GM18511 (cell line): ENCODE results near the gene NELFE.
"Not testable (repeated sequence)": the region's sequence is repeated elsewhere in the genome, so short reads cannot be mapped to it uniquely, and the experiment has no call there.

Source experiments
- ATAC-seq: cut with Tn5 transposase; IDR thresholded peaks from one replicate; pipeline ENCODE4 v1.9.1; 2021; ENCODE audit warnings: mild to moderate bottlenecking, moderate library complexity; ENCODE audit not compliant: unreplicated experiment

The NELFE gene

DNA sequence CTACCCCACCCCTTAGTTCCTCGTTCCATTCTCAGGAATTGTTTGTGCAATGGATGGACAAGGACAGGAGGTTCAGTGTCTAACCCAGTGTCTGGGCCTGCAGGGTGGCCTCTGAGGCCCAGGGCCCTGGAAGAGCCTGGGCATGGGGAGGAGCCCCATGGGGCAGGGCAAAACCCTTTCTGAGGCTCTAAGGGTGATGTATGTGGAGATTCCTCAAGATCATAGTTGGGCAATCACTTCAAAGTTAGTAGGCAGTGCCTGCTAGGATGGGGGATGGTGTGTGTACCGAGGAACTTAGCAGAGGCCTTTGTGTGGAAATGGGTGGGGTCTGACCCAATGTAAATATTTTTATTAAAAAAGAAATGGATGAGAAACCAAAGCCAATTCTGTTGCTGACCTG lies 38.0 kb downstream of the NELFE start:
- no peak for ATAC-seq

DNA sequence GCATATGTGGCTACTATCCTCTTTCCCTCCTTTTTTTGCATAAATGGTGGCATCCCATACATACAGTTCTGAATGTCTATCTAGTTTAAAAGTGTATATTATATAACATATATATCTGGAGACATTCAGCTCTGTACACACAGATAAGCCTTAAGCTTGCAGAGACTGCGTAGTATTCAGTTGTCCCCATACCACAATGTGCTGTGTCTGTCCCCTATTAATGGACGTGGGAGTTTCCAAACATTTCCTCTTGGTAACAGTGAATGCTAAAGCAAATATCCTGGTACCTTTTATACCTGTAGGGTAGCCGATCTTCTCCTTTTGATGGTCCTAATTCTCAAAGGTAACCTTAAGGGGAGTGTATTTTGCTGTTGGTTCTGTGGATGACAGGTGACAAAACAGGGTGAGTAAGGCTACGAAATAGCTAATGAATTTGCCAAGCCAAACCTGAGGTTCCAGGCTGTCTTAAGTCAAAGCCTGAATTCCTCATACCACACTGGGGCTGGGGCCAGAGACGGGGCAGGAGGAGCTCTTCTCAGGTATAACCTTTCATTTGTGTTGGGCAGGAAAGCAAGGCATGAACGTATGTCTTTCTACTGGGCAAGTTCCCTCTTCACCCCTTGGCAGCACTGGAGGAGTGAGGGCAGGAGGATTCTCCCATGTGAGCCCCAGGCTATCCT lies 39.0 kb downstream of the NELFE start:
- ATAC-seq = no peak

DNA sequence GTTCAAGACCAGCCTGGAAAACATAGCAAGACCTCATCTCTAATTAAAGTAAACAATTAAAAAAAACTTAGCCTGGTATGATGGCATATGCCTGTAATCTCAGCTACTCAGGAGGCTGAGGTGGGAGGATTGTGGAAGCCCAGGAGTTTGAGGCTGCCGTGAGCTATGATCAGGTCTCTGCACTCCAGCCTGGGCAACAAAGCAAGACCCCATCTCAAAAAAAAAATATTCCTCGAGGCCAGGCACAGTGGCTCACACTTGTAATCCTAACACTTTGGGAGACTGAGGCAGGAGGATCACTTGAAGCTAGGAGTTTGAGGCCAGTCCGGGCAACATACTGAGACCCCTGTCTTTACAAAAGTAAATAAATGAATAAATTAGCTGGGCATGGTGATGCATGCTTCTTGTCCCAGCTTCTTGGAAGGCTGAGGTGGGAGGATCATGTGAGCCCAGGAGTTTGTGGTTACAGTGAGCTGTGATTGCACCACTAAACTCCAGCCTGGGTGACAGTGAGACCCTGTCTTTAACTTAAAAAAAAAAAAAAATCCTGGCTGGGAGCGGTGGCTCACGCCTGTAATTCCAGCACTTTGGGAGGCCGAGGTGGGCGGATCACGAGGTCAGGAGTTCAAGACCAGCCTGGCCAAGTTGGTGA lies 40.6 kb downstream of the NELFE start:
- ATAC-seq = no peak

DNA sequence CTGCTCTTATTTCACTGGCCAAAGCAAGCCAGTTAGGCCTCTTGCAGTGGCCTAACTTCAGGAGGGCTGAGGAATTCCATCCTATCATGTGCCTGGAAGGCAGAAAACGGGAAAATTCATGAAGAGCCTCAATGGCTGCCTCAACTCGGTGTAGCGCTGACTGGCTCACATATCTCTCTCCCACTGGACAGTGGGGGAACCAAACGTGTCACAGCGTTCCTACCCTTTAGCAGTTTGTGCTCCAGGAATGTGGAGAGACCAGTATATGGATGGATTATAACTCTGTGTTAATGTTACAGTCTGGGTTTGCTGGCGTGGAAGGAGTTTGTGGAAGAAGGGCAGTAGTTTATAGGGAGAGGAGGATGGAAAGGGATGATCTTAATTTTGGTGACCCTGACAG lies 43.0 kb downstream of the NELFE start:
- ATAC-seq = no peak

DNA sequence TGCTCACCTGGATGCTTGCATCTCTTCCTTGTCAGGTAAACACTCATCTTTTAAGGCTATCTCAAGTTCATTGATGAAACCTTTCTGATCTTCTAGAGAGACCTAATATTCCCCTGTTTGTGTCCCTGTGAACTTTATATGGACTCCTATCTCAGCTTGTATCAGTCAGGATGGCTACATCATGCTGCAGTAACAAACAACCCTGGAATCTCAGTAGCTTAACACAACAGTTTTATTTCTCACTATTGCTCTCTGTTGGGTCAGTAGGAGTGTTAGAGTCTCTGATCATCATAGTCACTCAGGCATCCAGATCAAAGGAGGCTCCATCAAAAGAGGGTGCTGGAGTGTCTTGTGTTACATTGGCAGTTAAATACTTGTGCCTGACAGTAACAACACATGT lies 43.4 kb downstream of the NELFE start:
- ATAC-seq = no peak

DNA sequence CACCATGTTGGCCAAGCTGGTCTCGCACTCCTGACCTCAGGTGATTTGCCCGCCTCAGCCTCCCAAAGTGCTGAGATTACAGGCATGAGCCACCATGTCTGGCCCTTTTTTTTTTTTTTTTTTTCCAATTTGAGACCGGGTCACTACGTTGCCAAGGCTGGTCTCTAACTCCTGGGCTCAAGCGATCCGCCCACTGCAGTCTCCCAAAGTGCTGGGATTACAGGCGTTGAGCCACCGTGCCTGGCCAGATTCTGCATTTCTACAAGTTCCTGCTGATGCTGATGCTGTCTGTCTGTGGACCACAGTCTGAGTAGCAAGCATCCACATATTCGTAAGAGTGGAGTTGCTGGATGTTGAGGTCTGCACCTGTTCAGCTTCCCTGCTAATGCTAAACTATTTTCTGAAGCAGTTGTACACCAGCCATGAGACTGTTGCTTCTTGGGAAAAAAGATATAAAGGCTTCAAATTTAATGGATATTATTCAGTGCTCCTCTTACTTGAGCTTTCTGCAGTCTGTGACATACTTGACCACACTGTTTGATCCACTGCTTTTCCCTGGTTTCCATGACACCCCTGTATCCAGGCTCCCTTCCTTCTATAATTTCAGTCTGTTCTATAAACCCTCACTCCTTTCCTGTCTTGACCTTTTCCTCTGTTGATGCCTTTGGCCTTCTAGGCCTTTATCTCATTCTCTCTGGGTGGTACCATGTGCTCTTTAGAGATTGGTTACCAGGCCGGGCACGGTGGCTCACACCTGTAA lies 46.8 kb downstream of the NELFE start:
- no peak for ATAC-seq

DNA sequence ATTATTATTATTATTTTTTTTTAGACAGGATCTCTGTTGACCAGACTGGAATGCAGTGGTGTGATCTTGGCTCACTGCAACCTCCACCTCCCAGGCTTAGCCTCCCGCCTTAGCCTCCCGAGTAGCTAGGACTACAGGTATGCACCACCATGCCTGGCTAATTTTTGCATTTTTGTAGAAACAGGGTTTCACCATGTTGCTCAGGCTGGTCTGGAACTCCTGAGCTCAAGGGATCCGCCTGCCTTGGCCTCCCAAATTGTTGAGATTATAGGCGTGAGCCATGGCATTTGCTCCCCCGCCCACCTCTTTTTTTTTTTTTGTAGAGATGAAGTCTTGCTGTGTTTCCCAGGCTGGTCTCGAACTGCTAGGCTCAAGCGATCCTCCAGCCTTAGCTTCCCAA lies 49.5 kb downstream of the NELFE start:
- not testable (repeated sequence) for ATAC-seq

DNA sequence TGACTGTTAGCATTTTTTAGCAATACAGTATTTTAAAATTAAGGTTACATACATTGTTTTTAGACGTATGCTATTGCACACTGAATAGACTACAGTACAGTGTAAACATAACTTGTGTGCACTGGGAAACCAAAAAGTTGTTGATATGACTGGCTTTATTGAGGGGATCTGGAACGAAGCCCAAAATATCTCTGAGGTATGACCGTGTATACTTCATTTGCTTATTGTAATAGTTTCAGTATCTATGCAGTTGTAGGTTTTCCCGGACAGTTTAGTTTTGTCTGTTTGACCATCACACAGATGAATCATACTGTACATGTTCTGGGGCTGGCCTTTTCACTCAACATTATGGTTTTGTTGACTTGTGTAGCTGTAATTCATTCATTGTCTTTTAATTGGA lies 50.0 kb downstream of the NELFE start:
- peak; percentile 80 for ATAC-seq

DNA sequence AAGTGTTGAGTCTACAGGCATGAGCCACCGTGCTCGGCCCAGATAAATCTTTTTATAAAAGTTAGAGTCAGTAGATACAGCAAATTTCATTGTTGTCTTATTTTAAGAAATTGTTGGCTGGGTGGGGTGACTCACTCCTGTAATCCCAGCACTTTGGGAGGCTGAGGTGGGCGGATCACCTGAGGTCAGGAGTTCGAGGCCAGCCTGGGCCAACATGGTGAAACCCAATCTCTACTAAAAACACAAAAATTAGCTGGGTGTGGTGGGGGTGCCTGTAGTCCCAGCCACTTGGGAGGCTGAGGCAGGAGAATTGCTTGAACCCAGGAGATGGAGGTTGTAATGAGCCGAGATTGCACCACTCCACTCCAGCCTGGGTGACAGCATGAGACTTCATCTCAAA lies 50.5 kb downstream of the NELFE start:
- not testable (repeated sequence) for ATAC-seq

DNA sequence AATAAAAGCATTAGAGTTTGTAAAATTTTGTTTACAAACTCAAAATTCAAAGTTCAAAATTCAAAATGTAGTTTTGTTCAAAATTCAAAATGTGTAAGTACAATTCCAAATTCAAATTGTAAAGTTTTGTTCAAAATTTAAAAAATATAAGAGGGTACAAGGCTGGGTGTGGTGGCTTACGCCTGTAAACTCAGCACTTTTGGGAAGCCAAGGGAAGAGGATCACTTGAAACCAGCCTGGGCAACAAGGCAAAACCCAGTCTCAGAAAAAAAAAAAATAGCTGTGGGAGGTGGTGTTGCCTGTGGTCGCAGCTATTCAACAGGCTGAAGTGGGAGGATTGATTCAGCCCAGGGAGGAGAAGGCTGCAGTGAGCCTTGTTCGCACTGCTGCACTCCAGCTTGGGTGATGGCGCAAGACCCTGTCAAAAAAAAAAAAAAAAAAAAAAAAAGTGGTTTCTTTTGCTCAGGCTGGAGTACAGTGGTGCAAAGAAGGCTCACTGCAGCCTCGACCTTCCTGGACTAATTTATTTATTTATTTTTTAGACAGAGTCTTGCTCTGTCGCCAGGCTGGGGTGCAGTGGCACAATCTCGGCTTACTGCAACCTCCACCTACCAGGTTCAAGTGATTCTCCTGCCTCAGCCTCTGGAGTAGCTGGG lies 51.5 kb downstream of the NELFE start:
- ATAC-seq = no peak

DNA sequence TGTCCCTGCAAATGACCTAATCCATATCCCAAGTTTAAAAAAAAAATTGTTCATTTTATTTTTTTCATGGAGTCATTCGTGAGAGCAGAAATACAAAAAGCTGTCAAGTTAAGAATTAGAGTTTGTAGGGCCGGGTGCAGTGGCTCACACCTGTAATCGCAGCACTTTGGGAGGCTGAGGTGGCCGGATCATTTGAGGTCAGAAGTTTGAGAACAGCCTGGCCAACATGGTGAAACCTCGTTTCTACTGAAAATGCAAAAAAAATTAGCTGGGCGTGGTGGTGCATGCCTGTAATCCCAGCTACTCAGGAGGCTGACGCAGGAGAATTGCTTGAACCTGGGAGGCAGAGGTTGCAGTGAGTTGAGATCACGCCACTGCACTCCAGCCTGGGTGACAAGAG lies 52.0 kb downstream of the NELFE start:
- not testable (repeated sequence) for ATAC-seq

DNA sequence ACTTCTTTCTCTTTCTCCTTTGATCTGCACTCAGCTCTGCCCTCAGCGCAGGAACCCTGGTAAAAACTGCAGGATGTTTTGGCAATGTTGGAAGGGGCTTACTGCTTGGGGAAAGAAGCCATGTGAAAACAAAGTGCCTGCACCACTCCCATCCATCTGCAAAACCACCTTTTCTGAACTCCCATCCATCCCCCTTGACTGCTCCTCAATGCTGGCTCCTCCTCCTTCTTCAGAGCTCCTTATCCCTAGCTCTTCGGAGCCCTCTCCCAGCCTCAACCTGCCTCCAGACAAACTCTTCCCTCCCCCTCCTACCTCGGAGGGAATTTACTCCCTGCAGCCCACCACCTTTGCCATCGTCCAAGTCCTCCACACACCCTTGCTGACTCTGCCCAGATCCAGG lies 52.6 kb downstream of the NELFE start:
- no peak for ATAC-seq

DNA sequence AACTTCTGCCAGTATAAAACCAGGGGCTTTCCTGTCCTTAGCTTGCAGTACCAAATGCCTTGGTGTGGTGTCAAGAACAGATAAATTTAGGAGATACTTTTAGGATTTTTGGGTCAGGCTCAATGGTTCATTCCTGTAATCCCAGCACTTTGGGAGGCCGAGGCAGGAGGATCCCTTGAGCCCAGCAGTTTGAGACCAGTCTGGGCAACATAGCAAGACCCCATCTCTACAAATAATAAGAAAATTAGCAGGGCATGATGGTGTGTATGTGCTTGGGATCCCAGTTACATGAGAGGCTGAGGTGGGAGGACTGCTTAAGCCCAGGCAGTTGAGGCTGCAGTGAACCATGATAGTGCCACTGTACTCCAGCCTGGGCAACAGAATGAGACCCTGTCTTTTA lies 53.7 kb downstream of the NELFE start:
- ATAC-seq = no peak

DNA sequence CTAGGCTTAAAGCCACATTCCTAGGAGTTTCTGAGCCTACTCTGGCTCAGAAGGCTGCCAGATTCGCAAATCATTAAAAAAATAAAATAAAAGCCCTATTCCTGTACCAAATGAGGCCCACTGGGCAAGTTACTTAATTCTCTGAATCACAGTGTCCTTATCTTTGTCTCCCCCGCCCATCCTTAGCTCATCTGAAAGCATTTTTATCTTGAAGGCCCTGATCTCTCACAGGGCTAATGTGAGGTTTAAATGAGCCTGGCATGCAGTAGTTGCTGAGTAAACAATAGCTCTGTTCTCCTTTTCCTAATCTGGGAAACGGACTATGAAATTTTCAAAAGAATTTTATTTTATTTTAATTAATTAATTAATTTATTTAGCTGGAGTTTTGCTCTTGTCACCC lies 54.8 kb downstream of the NELFE start:
- ATAC-seq = no peak
